Activated CD4-positive, alpha-beta memory T cell treated with anti-CD3 and anti-CD28 coated beads for 36 hours (primary cell): ENCODE results near the gene TSSK6. TPM values are rescaled to one million over a fixed set of nuclear protein-coding genes. Genes with fewer than 3 reads are reported as not detected.

Experiments
- CTCF ChIA-PET: fragments of 350-600 bp; sonication (Branson Sonifier 250); formaldehyde crosslinking; loops from one replicate; lab custom pipeline; 2021; ENCODE audit warnings: antibody characterized with exemption, inconsistent platforms; lab: Charles Lee
- POLR2A ChIA-PET: fragments of 350-600 bp; sonication (Branson Sonifier 250); formaldehyde crosslinking; loops from one replicate; lab custom pipeline; 2021; ENCODE audit warnings: antibody characterized with exemption; lab: Charles Lee
- DNase-seq: peaks from one replicate; pipeline ENCODE4 v3.0.0-alpha.2; 2020
- H3K27ac Mint-ChIP-seq: one replicate; pipeline ENCODE4 v1.8.0; 2021; ENCODE audit warnings: mixed read lengths
- H3K27me3 Mint-ChIP-seq: one replicate; pipeline ENCODE4 v1.8.0; 2021; ENCODE audit warnings: mixed read lengths
- H3K36me3 Mint-ChIP-seq: one replicate; pipeline ENCODE4 v1.8.0; 2021; ENCODE audit warnings: mixed read lengths
- H3K4me1 Mint-ChIP-seq: one replicate; pipeline ENCODE4 v1.8.0; 2021; ENCODE audit warnings: low read depth, mixed read lengths
- H3K4me3 Mint-ChIP-seq: one replicate; pipeline ENCODE4 v1.8.0; 2021; ENCODE audit warnings: mild to moderate bottlenecking, mixed read lengths
- H3K9me3 Mint-ChIP-seq: one replicate; pipeline ENCODE4 v1.8.0; 2021; ENCODE audit warnings: mixed read lengths
- intact Hi-C: fragments of 100-400 bp; cut with micrococcal nuclease; formaldehyde crosslinking; loops from one replicate; pipeline ENCODE4 v1.15.1; 2023
- total RNA-seq, 2 experiments: library from RNA; stranded (reverse); gene quantifications; one replicate each; pipeline ENCODE4 v1.2.3, GENCODE V29; 2021

TSSK6 gene
- total RNA-seq, 2 experiments from 2014 or later = 3.1 to 4.7 TPM

DNA sequence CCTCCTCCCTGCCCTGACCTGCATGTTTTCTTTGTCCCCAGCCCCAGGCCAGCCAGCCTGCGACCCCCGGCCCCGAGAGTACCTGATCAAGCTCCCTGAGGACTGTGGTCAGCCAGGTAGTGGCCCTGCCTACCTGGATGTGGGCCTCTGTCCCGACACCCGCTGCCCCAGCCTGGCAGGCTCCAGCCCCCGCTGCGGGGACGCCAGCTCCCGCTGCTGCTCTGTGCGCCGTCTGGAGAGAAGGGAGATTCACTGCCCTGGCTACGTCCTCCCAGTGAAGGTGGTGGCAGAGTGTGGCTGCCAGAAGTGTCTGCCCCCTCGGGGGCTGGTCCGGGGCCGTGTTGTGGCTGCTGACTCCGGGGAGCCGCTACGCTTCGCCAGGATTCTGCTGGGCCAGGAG is 28.3 kb upstream of the TSSK6 start:
- Mint-ChIP-seq H3K4me3 (no peak overlapping the region), H3K27ac (no peak overlapping the region), H3K4me1 (peaks cover 18% of the 10 kb centered on the region), H3K36me3 (no peaks in the 10 kb centered on the region), H3K27me3 (peaks cover 4% of the 10 kb centered on the region), H3K9me3 (no peaks in the 10 kb centered on the region)
- ChIA-PET CTCF (interaction anchor here (0.8 to 2.0 kb wide), 2 partner anchors 11 to 12 kb away, joined by 3 to 9 read pairs; no protein-coding TSS in a partner anchor), POLR2A (no interaction called here)
- DNase-seq = no peak
- intact Hi-C loops = no loop called here

DNA sequence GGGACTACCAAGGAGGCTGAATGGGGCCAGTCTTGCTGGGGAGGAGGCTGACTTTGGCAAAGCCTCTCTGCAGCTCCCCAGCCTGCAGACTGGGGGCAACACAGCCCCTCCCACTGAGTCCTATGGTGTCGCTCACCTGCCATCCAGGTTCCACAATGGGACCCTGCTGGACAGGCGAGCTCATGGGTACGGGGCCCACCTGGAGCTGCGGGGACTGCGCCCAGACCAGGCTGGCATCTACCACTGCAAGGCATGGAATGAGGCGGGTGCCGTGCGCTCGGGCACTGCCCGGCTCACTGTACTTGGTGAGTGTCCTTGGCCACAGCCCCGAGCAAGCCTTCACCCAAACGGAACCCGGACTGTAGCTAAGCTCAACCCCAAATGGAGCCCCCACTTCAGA is 27.8 kb upstream of the TSSK6 start:
- Mint-ChIP-seq H3K36me3 (no peaks in the 10 kb centered on the region), H3K9me3 (no peaks in the 10 kb centered on the region), H3K27me3 (peaks cover 5% of the 10 kb centered on the region), H3K27ac (no peak overlapping the region), H3K4me1 (peaks cover 21% of the 10 kb centered on the region), H3K4me3 (no peak overlapping the region)
- POLR2A ChIA-PET = no interaction called here
- intact Hi-C loops = no loop called here
- CTCF ChIA-PET = interaction anchor here (0.8 to 2.0 kb wide), 2 partner anchors 11 to 12 kb away, joined by 3 to 9 read pairs; no protein-coding TSS in a partner anchor
- no peak for DNase-seq

DNA sequence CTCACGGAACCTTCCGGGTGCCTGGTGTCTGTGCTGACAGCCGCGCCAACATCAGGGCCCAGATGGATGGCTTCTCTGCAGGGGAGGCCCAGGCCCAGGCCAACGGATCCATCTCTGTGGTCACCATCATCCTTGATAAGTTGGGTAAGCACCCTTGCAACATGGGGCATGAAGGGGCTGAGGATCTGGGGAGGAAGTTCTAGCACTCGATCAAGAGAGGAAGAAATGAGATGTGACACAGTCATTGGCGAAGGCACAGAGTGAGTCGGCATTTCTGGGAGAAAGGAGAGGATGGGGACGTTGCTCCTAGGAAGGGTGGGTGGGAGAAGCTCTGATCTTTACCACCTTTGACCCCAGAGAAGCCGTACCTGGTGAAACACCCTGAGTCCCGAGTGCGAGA is 27.2 kb upstream of the TSSK6 start:
- Mint-ChIP-seq H3K9me3 (no peaks in the 10 kb centered on the region), H3K4me1 (peaks cover 23% of the 10 kb centered on the region), H3K27ac (no peak overlapping the region), H3K27me3 (peaks cover 5% of the 10 kb centered on the region), H3K4me3 (no peak overlapping the region), H3K36me3 (no peaks in the 10 kb centered on the region)
- intact Hi-C loops = no loop called here
- CTCF ChIA-PET = no interaction called here
- POLR2A ChIA-PET = no interaction called here
- DNase-seq = no peak

DNA sequence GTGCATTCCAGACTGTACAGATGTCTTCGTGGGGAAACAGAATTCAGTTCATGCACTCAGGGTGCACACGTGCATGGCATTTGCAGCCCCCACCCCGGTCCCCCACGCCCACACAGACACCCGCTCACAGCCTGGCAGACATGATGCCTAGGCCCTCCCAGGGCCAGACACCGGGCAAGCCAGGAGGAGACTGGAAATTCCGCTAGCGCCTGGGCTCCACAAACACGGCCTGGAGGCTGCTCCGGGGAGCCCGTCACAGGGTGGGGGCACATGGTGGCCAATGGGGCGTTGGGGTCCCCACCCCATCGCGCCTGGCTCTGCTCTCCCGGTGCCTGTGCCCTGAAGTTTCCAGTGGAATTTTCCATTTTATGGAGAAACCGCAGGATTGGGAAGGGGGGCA is 26.3 kb upstream of the TSSK6 start:
- no peak for DNase-seq
- no peak overlapping the region for H3K4me3 Mint-ChIP-seq
- peaks cover 26% of the 10 kb centered on the region for H3K4me1 Mint-ChIP-seq
- CTCF ChIA-PET = interaction anchor here (0.6 to 3.3 kb wide), 3 partner anchors 9 to 102 kb away, joined by 3 to 35 read pairs (median 9); partner anchors contain the start of gene GMIP
- H3K36me3 Mint-ChIP-seq = no peaks in the 10 kb centered on the region
- POLR2A ChIA-PET = no interaction called here
- no peaks in the 10 kb centered on the region for H3K9me3 Mint-ChIP-seq
- no peak overlapping the region for H3K27ac Mint-ChIP-seq
- intact Hi-C loops = loop anchor here (2.0 kb wide), 1 partner anchor 77 kb away; the partner anchor contains the start of gene PBX4
- peaks cover 5% of the 10 kb centered on the region for H3K27me3 Mint-ChIP-seq

DNA sequence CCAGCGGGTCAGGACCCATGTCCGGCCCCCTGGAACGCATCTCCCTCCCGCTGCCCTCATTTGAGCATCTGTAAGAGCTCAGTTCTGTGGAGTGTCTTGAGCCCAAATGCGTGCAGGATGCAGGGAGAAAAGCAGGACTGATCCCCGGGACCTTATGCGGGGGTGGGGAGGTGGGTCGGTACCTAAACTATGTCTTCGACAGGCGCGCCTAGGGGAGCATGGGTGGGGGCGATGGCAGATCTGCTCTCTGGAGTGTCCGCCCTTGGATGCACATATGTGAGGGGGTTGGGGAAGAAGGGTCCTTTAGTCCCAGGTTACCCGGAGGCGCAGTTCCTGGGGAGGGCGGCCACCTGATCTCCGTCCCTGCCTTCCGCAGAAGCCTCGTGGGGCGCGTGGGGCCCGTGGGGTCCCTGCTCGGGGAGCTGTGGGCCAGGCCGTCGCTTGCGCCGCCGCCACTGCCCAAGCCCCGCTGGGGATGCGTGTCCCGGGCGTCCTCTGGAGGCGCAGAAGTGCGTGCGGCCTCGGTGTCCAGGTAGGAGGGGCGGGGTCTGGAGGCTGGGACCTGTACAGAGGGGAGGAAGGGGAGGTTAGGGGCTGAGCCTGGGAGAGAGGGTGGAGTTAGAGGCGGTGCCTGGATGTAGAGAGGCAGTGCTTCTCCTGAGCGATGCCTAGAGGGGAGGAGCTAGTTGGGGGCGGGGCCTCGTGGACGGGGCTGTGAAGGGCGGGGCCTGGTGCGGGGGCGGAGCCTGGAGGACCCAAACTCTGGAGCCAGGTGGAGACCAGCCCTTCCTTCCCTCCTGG is 25.6 kb upstream of the TSSK6 start:
- intact Hi-C loops = loop anchor here (2.0 kb wide), 1 partner anchor 78 kb away; the partner anchor contains the start of gene PBX4

DNA sequence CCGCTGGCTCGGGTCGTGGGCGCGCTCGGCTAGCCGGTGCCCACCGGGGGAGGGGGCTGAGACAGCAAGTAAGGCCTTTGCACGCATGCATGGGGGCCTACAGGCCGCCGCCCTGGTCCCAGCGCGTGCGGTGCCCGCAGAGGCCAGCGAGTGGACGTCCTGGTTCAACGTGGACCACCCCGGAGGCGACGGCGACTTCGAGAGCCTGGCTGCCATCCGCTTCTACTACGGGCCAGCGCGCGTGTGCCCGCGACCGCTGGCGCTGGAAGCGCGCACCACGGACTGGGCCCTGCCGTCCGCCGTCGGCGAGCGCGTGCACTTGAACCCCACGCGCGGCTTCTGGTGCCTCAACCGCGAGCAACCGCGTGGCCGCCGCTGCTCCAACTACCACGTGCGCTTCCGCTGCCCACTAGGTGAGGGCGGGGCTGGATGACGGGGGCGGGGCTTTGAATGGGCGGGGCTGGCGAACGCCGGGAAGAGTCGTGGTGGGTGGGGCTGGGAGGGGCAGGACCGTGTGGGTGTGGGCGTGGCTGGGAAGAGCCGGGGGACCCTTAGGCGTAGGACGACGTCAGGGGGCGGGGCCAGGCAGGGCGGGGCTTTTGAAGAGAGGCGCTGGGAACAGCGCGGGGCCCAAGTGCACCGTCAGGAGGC is 24.8 kb upstream of the TSSK6 start:
- peaks cover 26% of the 10 kb centered on the region for H3K4me1 Mint-ChIP-seq
- intact Hi-C loops = loop anchor here (2.0 kb wide), 1 partner anchor 79 kb away; the partner anchor contains the start of gene PBX4
- no peaks in the 10 kb centered on the region for H3K9me3 Mint-ChIP-seq
- peaks cover 5% of the 10 kb centered on the region for H3K27me3 Mint-ChIP-seq
- POLR2A ChIA-PET = interaction anchor here (0.6 kb wide), 1 partner anchor 62 kb away, joined by 3 read pairs; no protein-coding TSS in a partner anchor
- DNase-seq = peak; percentile 87
- no peak overlapping the region for H3K27ac Mint-ChIP-seq
- CTCF ChIA-PET = interaction anchor here (1.6 to 3.3 kb wide), 2 partner anchors 8 to 13 kb away, joined by 9 to 35 read pairs; no protein-coding TSS in a partner anchor
- H3K36me3 Mint-ChIP-seq = no peaks in the 10 kb centered on the region
- H3K4me3 Mint-ChIP-seq = peak overlapping the region; percentile 70

More for the DNA sequence above, 25.6 kb upstream of the TSSK6 start:
- no peaks in the 10 kb centered on the region for H3K9me3 Mint-ChIP-seq
- no peaks in the 10 kb centered on the region for H3K36me3 Mint-ChIP-seq
- peaks cover 26% of the 10 kb centered on the region for H3K4me1 Mint-ChIP-seq
- DNase-seq = peak; percentile 91
- H3K27me3 Mint-ChIP-seq = peaks cover 5% of the 10 kb centered on the region
- POLR2A ChIA-PET = interaction anchor here (0.6 kb wide), 1 partner anchor 61 kb away, joined by 3 read pairs; no protein-coding TSS in a partner anchor
- no peak overlapping the region for H3K27ac Mint-ChIP-seq
- CTCF ChIA-PET = interaction anchor here (0.6 to 3.3 kb wide), 3 partner anchors 9 to 103 kb away, joined by 3 to 35 read pairs (median 9); partner anchors contain the start of gene GMIP
- peak overlapping the region; percentile 70 for H3K4me3 Mint-ChIP-seq

DNA sequence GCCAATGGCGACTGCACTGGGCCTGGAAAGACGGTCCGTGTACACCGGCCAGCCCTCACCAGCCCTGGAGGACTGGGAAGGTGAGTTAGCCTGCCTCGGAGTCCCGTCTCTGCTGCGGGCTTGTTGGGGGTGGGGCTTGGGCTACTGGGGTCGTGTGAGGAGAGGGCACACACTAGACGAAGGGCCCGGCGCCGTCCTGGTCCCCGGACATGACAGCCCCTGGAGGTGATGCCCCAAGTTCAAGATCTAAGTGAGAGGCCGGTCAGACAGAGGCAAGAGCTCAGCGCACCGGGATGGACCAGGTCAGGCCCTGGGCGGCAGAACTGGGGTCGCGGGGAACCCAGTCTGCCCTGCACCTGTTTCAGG is 24.3 kb upstream of the TSSK6 start:
- DNase-seq = no peak
- intact Hi-C loops = loop anchor here (2.0 kb wide), 1 partner anchor 79 kb away; the partner anchor contains the start of gene PBX4
- H3K27me3 Mint-ChIP-seq = peaks cover 5% of the 10 kb centered on the region
- POLR2A ChIA-PET = no interaction called here
- H3K36me3 Mint-ChIP-seq = no peaks in the 10 kb centered on the region
- no peaks in the 10 kb centered on the region for H3K9me3 Mint-ChIP-seq
- no peak overlapping the region for H3K27ac Mint-ChIP-seq
- CTCF ChIA-PET = interaction anchor here (1.2 to 3.3 kb wide), 2 partner anchors 14 to 104 kb away, joined by 6 to 35 read pairs; partner anchors contain the start of gene GMIP
- H3K4me1 Mint-ChIP-seq = peaks cover 26% of the 10 kb centered on the region
- H3K4me3 Mint-ChIP-seq = no peak overlapping the region

DNA sequence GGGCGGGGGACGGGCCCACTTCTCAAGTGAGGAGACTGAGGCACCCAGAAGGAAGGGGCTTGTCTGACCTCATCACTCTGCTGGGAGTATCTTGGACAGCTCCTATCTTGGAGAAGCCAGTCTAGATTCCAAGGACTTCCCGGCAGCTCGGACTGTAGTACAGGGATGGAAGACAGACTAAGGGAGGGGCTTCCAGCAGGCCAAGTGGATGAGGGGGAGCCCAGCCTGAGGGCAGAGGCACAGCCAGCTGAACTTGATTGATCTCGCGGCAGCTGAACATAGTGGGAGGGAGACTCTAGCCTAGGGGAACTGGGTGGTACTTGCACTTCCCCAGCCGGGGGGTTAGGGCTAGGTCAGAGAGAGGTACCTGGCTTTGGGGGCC is 23.4 kb upstream of the TSSK6 start:
- no peak overlapping the region for H3K27ac Mint-ChIP-seq
- intact Hi-C loops = no loop called here
- CTCF ChIA-PET = interaction anchor here (1.2 to 3.3 kb wide), 2 partner anchors 15 to 105 kb away, joined by 6 to 35 read pairs; partner anchors contain the start of gene GMIP
- H3K9me3 Mint-ChIP-seq = no peaks in the 10 kb centered on the region
- H3K4me1 Mint-ChIP-seq = peaks cover 26% of the 10 kb centered on the region
- H3K27me3 Mint-ChIP-seq = peaks cover 5% of the 10 kb centered on the region
- H3K4me3 Mint-ChIP-seq = no peak overlapping the region
- no peaks in the 10 kb centered on the region for H3K36me3 Mint-ChIP-seq
- POLR2A ChIA-PET = interaction anchor here (0.7 kb wide), 1 partner anchor 30 kb away, joined by 6 read pairs; no protein-coding TSS in a partner anchor
- DNase-seq = no peak

DNA sequence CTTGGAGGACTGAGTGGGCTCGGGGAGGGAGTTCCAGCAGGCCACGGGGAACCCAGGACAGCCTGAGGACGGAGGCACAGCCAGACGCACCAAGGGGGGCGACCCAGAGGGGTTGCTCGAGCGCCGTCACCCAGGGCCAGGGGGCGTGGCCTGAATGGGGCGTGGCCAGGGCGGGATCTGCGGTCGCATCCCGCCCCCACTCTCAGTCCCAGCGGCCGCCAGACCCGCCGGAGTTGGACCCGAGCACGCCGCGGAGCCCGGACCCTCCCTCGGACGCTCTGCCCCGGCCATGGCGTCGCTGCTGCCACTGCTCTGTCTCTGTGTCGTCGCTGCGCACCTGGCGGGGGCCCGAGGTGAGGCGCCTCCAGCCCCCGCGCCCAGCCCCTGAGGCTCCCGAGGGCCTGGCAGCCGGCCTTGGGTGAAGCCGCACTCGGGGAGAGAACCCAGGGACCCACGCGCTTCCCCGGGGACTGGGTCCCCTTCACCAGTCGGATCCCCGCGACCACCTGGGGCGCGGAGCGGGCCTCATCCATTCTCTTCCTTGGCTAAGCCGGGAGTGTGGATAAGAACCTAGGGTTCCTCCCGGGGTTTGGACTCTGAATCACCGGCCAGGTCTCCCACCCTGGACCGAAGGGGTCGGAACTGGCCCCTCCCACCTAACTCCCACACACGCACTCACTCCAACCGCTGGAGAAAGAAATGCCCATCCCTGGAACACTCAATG is 22.9 kb upstream of the TSSK6 start, which contains the start of gene CILP2:
Gene CILP2 (plus strand): TSS at position 205 of the 724 bp plus-strand sequence. CDS start 85 bp downstream, at position 290.
- ChIA-PET POLR2A (no interaction called here), CTCF (interaction anchor here (1.2 to 3.3 kb wide), 2 partner anchors 15 to 106 kb away, joined by 6 to 35 read pairs; partner anchors contain the start of gene GMIP)
- H3K4me1 Mint-ChIP-seq = peaks cover 26% of the 10 kb centered on the region
- no peaks in the 10 kb centered on the region for H3K9me3 Mint-ChIP-seq
- H3K27me3 Mint-ChIP-seq = peaks cover 5% of the 10 kb centered on the region
- peak; percentile 51 for DNase-seq
- peak within 1 kb of the TSS; percentile 39 for H3K4me3 Mint-ChIP-seq
- intact Hi-C loops = no loop called here
- H3K27ac Mint-ChIP-seq = peak within 1 kb of the TSS; percentile 19
- no peaks in the 10 kb centered on the region for H3K36me3 Mint-ChIP-seq

DNA sequence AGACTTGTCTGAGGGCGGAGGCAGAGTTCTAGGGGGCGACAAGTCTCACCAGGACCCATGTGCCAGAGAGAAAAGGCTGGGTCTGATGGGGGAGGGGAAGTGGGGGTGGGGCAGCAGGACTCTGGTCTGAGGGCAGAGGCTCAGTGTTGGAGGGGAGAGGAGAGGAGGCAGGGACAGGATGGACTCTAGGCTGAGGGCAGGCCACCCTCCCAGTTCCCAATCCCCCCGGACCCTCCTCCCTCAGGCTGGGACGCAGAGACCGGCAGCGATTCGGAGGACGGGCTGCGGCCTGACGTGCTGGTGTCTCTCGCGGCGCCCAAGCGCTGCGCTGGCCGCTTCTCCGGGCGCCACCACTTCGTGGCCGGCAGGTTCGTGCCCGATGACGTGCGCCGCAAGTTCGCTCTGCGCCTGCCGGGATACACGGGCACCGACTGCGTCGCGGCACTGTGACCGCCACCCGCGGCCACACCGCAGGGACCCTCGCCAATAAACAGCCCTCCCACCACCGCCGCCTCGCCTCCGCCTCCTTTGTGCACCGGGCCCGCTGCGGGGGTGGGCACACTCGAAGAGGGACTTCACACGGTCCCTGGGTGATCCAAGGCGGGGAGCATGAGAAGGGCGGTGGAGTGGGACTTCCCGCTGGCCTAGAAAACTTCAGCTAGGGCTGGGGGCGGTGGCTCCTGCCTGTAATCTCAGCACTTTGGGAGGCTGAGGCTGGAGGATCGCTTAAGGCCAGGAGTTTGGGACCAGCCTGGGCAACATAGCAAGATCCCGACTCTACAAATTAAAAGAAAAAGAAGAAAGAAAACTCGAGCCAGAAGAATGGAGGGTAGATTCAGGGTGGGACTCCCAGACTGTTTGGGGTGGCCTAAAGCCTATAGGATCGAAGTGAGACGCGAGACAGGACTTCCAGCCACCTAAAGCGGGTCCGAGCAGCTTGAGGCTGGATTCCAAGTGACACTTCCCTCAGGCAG is 22.0 kb upstream of the TSSK6 start:
- Mint-ChIP-seq H3K27ac (peak overlapping the region; percentile 19), H3K4me3 (peak overlapping the region; percentile 39), H3K36me3 (no peaks in the 10 kb centered on the region), H3K4me1 (peaks cover 31% of the 10 kb centered on the region), H3K9me3 (no peaks in the 10 kb centered on the region), H3K27me3 (peaks cover 5% of the 10 kb centered on the region)
- ChIA-PET POLR2A (no interaction called here), CTCF (no interaction called here)
- intact Hi-C loops = no loop called here
- DNase-seq = peak; percentile 32
